ENCODE results near the gene GPR31.

- TF ChIP-seq EP300 (IDR thresholded peaks at IDR 0.05) (no peak), REST (IDR thresholded peaks at IDR 0.05) (no peak), CTCF (IDR thresholded peaks at IDR 0.05) (no peak), USF2 (IDR thresholded peaks at IDR 0.05) (no peak), EHF (CRISPR knock-in tag; IDR thresholded peaks at IDR 0.05) (no peak), MAZ (IDR thresholded peaks at IDR 0.05; ENCODE audit: borderline replicate concordance, low read depth, low read length) (no peak), ESRRA (IDR thresholded peaks at IDR 0.05; ENCODE audit: borderline replicate concordance, low read length) (no peak), POLR2A (IDR thresholded peaks at IDR 0.05; ENCODE audit: low read length) (no peak), ZSCAN20 (CRISPR knock-in tag; IDR thresholded peaks at IDR 0.05) (no peak), JUN (IDR thresholded peaks at IDR 0.05) (no peak), ZNF302 (CRISPR knock-in tag; IDR thresholded peaks at IDR 0.05) (no peak)
Observed at GRCh38 chr6:167153521-167153959, 4.2 kb downstream of the GPR31 start.

Data from A549 (cell line).